Measurements from ENCODE around the gene TNNT2.

Gene TNNT2

GRCh38 chr1:201357211-201357610 is 20.3 kb downstream of the TNNT2 start:
- no peak for TF ChIP-seq CTCF (conservative IDR thresholded peaks at IDR 0.05; ENCODE audit: low read depth, low read length)
- no peak overlapping the region for H3K4me3 ChIP-seq (ENCODE audit: low read length)
- DNase-seq (ENCODE audit: low read depth) = no peak

GRCh38 chr1:201356701-201357100 is 20.8 kb downstream of the TNNT2 start:
- TF ChIP-seq CTCF (conservative IDR thresholded peaks at IDR 0.05; ENCODE audit: low read depth, low read length) = no peak
- no peak overlapping the region for H3K4me3 ChIP-seq (ENCODE audit: low read length)
- DNase-seq (ENCODE audit: low read depth) = no peak

- no peak overlapping the region for H3K4me3 ChIP-seq (ENCODE audit: low read length)
- DNase-seq (ENCODE audit: low read depth) = no peak
These were observed 21.2 kb downstream of the TNNT2 start for GRCh38 chr1:201356236-201356635.

GRCh38 chr1:201355471-201355870 is 22.0 kb downstream of the TNNT2 start:
- TF ChIP-seq CTCF (conservative IDR thresholded peaks at IDR 0.05; ENCODE audit: low read depth, low read length) = no peak
- no peak overlapping the region for H3K4me3 ChIP-seq (ENCODE audit: low read length)
- no peak for DNase-seq (ENCODE audit: low read depth)

More at GRCh38 chr1:201356236-201356635, 21.2 kb downstream of the TNNT2 start:
- no peak for TF ChIP-seq CTCF (conservative IDR thresholded peaks at IDR 0.05; ENCODE audit: low read depth, low read length)

GRCh38 chr1:201354901-201355295 is 22.6 kb downstream of the TNNT2 start:
- TF ChIP-seq CTCF (conservative IDR thresholded peaks at IDR 0.05; ENCODE audit: low read depth, low read length) = no peak
- no peak overlapping the region for H3K4me3 ChIP-seq (ENCODE audit: low read length)
- no peak for DNase-seq (ENCODE audit: low read depth)

GRCh38 chr1:201354151-201354900 is 23.2 kb downstream of the TNNT2 start:
- no peak for DNase-seq (ENCODE audit: low read depth)
- TF ChIP-seq CTCF (conservative IDR thresholded peaks at IDR 0.05; ENCODE audit: low read depth, low read length) = no peak
- H3K4me3 ChIP-seq (ENCODE audit: low read length) = no peak overlapping the region
